EH (cell line): ENCODE results near the gene RNF149.
A peak's percentile ranks its signal among the peaks of the same experiment; 100 is the strongest.
"Not testable (repeated sequence)": the region's sequence is repeated elsewhere in the genome, so short reads cannot be mapped to it uniquely, and the experiment has no call there.

Source experiments
- DNase-seq: peaks from one replicate; pipeline ENCODE4 v3.0.0-alpha.2; 2015; ENCODE audit warnings: low read depth

The RNF149 gene

DNA sequence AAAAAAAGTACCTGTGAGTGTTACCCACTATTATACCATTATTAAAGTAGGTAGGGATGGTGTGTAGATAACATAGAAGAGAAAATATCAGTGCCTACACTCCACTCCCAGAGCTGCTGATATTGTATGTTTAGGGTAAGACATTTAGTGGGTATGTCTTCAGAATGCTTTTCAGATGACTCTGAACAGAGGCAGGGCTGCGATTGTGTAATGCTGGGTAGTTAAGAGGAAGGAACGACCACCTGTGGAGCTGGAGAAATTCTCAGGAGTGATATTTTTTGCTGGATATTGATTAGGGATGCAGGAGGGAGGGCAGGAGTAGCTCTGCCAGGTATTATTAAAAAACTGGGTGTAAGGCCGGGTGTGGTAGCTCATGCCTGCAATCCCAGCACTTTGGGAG is 53.0 kb downstream of the RNF149 start:
- DNase-seq: peak; percentile 27

DNA sequence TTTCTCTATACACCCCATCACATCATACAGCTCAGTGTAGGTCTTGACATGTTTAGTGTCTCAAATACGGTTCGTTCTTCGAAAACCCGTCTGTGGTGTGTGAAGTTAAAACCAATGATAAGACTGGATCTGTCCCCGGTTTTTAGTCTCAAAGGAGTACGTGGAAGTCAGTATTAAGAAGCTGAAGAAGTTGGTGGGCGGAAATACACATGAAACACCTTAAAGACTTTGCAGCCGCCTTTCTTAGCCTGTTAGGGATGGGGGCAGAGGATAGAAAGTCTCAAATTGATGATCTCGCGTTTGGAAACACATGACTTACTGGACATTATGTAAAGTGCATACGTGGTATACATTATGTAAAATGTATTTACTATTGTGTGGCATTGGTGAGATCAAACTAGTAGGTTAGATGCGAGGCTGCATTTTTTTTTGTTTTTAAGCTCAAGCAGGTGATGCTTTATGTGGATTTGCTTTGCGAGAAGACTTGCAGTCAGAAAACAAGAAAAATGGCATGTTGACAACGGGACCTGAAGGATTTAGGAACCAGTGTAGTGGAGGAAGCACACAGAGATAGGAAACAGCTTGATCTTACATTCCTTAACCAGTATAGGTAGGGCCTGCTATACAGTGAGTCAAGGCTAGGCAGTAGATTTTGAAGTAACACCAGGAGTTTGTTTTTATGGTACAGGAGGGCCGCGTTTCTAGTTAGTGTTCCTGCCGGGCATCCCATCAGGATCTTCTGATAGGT is 54.6 kb downstream of the RNF149 start:
- peak; percentile 9 for DNase-seq

- peak; percentile 75 for DNase-seq
Observed at GRCh38 chr2:101253013-101253702, 55.3 kb downstream of the RNF149 start.

- DNase-seq: peak; percentile 97
Observed at GRCh38 chr2:101252408-101253012, 56.0 kb downstream of the RNF149 start, which contains the start of gene CNOT11. CNOT11 (plus strand) TSS chr2:101252886; CDS start chr2:101252965, 79 bp downstream.

DNA sequence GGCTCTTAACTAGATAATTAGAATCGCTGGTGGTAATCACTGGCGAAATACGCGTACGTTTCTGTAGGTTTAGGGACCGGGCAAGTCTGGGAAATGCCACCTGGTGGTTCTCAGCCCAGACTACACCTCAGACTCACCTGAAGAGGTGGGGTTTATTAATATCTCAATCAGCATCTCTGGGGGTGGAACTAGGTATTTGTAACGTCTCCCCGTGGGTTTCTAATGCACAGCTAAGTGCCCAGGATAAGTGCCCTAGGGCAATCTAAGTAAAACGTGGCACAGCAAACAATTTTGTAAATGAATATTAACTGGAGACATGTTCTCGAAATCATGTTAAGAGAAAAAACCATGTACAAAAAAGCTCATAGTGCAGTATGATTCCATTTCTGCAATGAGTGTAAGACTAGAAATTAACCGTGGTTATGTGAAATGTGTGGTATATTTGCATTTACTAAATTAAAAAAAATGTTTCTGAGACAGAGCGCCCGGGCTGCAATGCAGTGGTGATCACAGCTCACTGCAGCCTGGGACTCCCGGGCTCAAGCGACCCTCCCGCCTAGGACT is 56.6 kb downstream of the RNF149 start:
- peak; percentile 2 for DNase-seq

DNA sequence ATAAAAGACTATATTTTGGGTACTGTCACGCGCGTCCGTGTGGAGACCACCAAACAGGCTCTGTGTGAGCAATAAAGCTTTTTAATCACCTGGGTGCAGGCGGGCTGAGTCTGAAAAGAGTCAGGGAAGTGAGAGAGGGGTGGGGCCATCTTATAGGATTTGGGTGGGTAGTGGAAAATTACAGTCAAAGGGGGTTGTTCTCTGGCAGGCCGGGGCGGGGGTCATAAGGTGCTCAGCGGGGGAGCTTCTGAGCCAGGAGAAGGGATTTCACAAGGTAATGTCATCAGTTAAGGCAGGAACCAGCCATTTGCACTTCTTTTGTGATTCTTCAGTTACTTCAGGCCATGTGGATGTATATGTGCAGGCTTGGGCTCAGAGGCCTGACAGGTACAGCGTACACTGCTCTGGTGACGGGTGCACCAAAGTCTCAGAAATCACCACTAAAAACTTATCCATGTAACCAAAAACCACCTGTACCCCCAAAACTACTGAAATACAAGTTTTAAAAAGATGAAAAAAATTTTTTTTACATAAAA is 57.2 kb downstream of the RNF149 start:
- DNase-seq: not testable (repeated sequence)

DNA sequence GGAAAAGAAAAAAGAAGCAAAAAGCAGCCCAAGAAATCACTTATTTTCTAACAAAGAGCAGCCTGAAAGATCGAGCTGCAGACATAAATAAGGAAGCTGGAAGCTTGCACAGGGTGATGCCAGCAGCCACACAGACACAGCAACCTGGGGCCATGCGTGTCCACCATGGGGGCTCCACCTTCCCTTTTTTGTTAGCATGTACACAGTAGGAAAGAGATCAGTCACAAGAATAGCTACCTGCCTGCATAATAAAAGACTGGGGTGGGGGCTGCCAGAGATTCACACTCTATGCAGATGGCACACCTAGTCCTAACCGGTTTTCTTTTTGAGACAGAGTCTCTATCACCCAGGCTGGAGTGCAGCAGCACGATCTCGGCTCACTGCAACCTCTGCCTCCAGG is 58.7 kb downstream of the RNF149 start:
- DNase-seq: no peak

DNA sequence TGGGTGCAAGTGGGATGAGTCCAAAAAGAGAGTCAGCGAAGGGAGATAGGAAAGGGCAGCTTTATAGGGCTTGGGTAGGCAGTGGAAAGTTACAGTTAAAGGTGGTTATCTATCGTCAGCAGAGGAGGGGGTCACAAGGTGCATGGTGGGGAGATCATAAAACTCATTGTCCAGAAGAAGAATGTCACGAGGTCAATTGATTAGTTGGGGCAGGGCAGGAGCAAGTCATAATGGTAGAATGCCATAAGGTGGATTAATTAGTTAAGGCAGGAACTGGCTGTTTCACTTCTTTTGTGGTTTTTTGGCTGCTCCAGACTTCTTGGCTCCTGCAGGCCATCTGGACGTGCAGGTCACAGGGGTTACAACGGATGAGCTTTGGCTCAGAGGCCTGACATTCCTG is 59.7 kb downstream of the RNF149 start:
- peak; percentile 9 for DNase-seq

DNA sequence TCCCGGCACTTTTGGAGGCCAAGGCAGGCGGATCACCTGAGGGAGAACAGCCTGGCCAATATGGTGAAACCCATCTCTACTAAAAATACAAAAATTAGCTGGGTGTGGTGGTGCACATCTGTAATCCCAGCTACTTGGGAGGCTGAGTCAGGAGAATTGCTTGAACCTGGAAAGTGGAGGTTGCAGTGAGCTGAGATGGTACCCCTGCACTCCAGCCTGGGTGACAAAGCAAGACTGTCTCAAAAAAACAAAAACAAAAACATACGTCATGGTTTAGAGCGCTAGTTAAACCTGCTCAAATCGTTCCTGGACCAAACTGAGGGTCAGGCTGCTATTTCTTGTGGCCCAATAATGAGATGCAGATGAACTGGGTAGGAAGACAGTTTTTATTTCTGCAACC is 63.0 kb downstream of the RNF149 start:
- DNase-seq: not testable (repeated sequence)

DNA sequence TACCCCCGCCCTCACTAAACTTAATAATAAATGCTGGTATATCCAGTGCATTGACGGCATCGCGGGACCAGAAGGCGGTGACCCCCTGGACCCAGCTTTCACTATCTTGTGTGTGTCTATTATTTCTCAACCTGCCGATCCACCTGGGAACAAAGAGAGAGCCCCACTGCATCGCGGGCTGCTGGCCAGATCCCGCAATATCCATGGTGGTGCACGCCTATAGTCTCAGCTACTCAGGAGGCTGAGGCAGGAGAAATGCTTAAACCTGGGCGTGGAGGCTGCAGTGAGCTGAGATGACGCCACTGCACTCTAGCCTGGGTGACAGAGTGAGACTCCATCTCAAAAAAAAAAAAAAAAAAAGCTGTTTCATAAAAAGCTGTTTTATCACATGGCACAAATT is 63.6 kb downstream of the RNF149 start:
- not testable (repeated sequence) for DNase-seq

DNA sequence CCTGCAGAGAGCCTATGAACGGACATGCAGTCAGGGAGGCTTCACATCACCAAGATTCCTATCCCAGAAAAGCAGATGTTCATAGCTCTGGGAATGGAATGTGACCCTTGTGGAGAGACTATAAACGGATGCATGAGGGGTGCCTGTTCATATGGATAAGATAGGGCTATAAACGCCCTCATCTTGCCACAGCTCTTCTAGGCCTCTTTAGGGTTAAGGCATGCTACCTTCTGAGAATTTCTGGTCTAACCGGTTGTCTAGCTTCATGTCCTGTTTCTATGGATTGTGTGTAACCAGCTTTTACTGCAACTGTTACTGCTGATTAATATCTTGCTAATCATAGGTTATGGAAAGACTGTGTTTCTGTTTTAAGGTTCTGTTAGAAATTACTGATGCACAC is 64.1 kb downstream of the RNF149 start:
- DNase-seq: not testable (repeated sequence)

GRCh38 chr2:101241158-101241557 is 67.3 kb downstream of the RNF149 start:
- no peak for DNase-seq

DNA sequence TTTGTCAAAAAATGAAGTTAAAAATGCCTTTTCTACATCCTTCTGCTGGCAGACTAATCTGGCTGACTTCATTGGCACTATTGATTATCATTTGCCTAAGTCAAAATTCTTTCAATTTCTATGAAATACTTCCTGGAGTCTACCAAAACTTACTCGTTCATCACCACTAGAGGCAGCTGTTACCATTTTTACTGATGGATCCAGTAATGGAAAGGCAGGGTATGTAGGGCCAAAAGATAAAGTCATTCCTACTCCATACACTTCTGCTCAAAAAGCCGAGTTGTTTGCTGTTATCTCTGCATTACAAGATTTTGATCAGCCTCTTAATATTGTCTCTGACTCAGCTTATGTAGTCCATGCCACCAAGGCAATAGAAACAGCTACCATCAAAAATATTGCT is 67.8 kb downstream of the RNF149 start:
- DNase-seq: peak; percentile 26

DNA sequence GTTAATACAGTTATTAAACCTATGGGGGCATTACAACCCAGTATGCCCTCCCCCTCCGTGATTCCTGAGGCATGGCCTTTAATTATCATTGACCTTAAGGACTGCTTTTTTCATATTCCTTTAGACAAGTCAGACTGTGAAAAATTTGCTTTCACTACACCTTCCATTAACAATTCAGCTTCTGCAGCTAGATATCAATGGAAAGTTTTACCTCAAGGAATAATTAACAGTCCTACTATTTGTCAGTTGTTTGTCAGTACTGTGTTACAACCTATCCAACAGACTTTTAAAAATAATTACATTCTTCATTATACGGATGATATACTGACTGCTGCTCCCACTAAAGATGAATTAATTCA is 68.8 kb downstream of the RNF149 start:
- not testable (repeated sequence) for DNase-seq

DNA sequence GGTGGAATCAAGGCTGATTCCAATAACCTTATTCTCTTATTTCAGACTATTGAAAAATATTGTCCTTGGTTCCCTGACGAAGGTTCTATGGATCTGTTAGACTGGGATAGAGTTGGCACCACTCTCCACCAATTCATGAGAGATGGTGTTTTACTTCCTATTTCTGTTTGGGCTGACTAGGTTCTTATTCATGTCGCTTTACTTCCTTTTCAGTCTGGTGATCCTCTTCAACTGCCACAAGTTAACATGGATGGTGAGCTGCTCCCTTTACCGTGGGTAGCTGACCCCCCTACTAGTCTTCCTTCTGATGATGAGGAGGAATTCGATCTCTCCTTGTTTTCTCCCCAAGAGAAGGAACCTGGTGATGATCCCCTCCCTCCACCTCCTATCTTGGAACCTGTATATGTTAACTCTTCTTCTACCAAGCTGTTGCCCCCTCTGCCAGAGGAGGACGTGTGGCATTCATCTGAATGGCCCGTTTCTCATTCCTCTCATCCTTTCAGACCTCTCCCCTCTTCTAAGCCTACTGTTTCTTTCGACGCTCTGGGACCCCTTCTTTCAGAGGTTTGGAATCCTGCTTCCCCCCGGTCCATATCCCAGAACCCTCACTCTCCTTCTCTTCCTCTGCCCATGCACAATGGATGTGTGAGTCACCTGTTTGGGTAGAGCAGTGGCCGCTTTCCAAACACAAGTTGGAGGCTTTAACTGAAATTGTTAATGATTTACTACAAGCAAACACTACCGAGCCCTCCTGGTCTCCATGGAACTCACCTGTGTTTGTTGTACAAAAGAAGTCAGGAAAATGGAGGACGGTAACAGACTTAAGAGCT is 69.4 kb downstream of the RNF149 start:
- no peak for DNase-seq

DNA sequence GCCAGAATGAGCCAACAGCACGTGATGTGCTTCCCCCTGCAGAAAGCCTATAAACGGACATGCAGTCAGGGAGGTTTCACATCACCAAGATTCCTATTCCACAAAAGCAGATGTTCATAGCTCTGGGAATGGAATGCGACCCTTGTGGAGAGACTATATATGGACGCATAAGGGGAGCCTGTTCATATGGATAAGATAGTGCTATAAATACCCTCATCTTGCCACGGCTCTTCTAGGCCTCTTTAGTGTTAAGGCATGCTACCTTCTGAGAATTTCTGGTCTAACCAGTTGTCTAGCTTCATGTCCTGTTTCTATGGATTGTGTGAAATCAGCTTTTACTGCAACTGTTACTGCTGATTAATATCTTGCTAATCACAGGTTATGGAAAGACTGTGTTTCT is 70.6 kb downstream of the RNF149 start:
- peak; percentile 44 for DNase-seq

DNA sequence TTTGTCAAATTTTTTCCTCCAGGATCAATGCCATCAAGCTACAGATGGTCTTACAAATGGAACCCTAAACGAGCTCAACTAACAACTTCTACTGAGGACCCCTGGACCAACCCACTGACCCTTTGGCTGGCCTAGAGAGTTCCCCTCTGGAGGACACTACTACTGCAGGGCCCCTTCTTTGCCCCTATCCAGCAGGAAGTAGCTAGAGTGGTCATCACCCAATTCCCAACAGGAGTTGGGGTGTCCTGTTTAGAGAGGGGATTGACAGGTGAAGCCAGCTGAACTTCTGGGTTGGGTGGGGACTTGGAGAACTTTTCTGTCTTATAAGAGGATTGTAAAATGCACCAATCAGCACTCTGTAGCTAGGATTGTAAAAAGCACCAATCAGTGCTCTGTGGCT is 72.5 kb downstream of the RNF149 start:
- not testable (repeated sequence) for DNase-seq

DNA sequence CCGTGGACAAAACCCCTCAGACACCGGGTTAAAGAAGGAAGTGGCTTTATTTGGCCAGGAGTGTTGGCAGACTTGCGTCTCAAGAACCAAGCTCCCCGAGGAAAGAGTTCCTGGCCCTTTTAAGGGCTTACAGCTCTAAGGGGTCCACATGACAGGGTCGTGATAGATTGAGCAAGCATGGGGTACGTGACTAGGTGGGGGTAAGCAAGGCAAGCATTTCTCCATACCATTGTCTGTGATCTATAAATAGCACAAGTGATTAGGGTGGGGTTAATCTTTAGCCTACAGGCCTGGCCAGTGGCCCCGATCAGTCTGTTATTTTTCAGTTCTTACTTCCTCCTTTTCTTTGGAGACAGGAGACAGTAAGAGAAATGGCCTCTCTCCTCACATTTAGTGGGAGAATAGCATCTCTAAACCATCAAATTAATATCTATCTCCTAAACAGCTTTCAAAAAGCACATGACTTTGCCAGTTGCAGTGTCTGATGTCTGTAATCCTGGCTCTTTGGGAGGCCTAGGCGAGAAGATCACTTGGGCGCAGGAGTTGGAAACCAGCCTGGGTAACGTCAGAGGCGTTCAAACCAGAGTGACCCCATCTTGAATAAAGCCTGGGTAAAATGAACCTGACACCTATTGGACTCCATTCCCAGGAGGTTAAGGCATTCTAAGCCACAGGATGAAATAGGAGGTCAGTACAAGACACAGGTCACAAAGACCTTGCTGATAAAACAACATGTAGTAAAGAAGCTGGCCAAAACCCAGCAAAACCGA is 74.1 kb downstream of the RNF149 start:
- no peak for DNase-seq

DNA sequence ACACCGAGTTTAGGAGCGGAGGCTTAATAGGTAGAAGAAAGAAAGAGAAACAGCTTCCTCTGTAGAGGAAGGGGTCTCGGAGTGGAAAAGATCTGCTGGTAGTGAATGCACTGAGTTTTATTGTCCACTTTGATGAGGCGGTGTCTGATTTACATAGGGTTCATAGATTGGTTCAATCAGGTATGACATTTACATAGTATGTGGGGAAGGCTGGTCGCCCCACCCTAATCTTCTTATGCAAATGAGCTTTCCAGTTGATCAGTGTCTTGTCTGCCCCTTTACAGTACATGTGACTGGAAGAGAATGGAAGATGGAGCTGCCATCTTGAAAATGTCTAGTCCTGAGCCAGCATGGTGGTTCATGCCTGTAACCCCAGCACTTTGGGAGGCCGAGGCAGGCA is 75.7 kb downstream of the RNF149 start:
- DNase-seq: no peak

DNA sequence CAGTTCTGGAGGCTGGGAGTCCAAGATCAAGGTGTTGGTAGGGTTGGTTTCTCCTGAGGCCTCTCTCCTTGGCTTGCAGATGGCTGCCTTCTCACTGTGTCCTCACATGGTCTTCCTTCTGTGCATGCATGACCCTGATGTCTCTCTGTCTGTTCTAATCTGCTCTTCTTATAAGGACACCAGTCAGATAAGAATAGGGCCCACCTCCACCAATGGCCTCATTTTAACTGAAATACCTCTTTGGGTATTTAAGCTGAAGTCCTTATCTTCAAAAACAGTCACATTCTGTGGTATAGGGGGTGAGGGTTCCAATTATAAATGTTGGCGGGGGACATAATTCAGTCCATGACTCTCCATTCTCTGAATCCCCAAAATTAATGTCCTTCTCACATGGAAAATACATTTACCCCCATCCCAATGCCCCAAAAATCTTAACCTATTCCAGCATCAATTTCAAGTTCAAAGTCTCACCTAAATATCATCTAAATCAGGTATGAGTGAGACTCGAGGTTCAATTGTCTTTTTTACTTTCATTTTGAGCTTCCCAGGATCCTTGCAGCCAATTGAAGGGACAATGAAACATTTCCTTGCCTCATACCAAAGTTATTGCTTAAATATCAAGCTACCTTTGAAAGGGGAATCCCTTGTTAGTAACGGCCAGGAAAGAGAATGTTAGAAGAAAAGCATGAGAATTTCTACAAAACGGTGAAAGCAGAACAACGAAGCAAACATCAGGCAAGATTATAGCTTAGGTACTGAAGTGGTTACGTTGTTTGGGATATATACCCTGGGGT is 76.4 kb downstream of the RNF149 start:
- no peak for DNase-seq
